Esophagus muscularis mucosa (tissue), 4 donors: Measurements from ENCODE around the gene PPIL1. TPM values are rescaled to one million over a fixed set of nuclear protein-coding genes. Genes with fewer than 3 reads are reported as not detected.
A peak's percentile ranks its signal among the peaks of the same experiment; 100 is the strongest.

Experiments
- DNase-seq: peaks from one replicate; pipeline ENCODE4 v3.0.0-alpha.2; 2017; ENCODE audit errors: extremely low spot score
- H3K27ac ChIP-seq, 4 donors: fragments of 200-600 bp; sonication (generic); replicated peaks in 1 of 4; 1 replicate in 3 of 4; 2 replicates in 1 of 4; pipeline ENCODE4 v1.5.1; 2016 to 2019; ENCODE audit warnings: mild to moderate bottlenecking in 1 of 4
- H3K27me3 ChIP-seq, 4 donors: fragments of 200-600 bp; sonication (generic); one replicate each; pipeline versions ENCODE4 v1.5.1 to v1.6.0; 2016 to 2019
- H3K36me3 ChIP-seq, 4 donors: fragments of 200-600 bp; sonication (generic); one replicate each; pipeline ENCODE4 v1.5.1; 2016 to 2019
- H3K4me1 ChIP-seq, 4 donors: fragments of 200-600 bp; sonication (generic); one replicate each; pipeline ENCODE4 v1.5.1; 2016 to 2019
- H3K4me3 ChIP-seq, 4 donors: fragments of 200-600 bp; sonication (generic); 1 replicate in 2 of 4; 2 replicates in 2 of 4; pipeline ENCODE4 v1.5.1; 2016 to 2019; ENCODE audit warnings: mild to moderate bottlenecking in 4 of 4, moderate library complexity in 1 of 4
- H3K9me3 ChIP-seq, 4 donors: fragments of 200-600 bp; sonication (generic); 1 replicate in 3 of 4; 2 replicates in 1 of 4; pipeline ENCODE4 v1.5.1; 2016 to 2019
- CTCF ChIP-seq, 3 experiments: fragments of 200-600 bp in 2 of 3; fragments of 450-650 bp in 1 of 3; sonication (generic) in 2 of 3; IDR thresholded peaks; one replicate each; pipeline ENCODE4 v1.5.1; 2017 to 2019; ENCODE audit warnings: antibody characterized with exemption in 3 of 3, mild to moderate bottlenecking in 2 of 3, moderate library complexity in 1 of 3
- EP300 ChIP-seq: sonication (generic); formaldehyde crosslinking; IDR thresholded peaks from one replicate; pipeline ENCODE4 v1.6.1; 2017; ENCODE audit warnings: antibody characterized with exemption
- POLR2A ChIP-seq: fragments of 450-650 bp; IDR thresholded peaks from one replicate; pipeline ENCODE4 v1.6.1; 2017; ENCODE audit warnings: antibody characterized with exemption, moderate library complexity, mild to moderate bottlenecking, low read depth
- POLR2AphosphoS5 ChIP-seq, 2 donors: sonication (generic); formaldehyde crosslinking; IDR thresholded peaks; one replicate each; pipeline ENCODE4 v1.6.1; 2017; ENCODE audit warnings: antibody characterized with exemption in 2 of 2
- WGBS: methylation state at CpG from one replicate; pipeline ENCODE4 v1.1.5; 2018; 5-methylcytosine and 5-hydroxymethylcytosine counted together
- intact Hi-C: fragments of 100-400 bp; cut with DNase I; formaldehyde crosslinking; loops from one replicate; pipeline ENCODE4 v1.15.1; 2023
- total RNA-seq, 4 donors: library from RNA; depleted of rRNA; stranded (reverse); fragments of >200 nt; gene quantifications; one replicate each; pipeline versions ENCODE4 v1.1.0 to v1.2.1, GENCODE V29; 2016

PPIL1 gene
- total RNA-seq, 4 donors from 2014 or later: 17.6 to 30.3 (median 25.4) TPM

DNA sequence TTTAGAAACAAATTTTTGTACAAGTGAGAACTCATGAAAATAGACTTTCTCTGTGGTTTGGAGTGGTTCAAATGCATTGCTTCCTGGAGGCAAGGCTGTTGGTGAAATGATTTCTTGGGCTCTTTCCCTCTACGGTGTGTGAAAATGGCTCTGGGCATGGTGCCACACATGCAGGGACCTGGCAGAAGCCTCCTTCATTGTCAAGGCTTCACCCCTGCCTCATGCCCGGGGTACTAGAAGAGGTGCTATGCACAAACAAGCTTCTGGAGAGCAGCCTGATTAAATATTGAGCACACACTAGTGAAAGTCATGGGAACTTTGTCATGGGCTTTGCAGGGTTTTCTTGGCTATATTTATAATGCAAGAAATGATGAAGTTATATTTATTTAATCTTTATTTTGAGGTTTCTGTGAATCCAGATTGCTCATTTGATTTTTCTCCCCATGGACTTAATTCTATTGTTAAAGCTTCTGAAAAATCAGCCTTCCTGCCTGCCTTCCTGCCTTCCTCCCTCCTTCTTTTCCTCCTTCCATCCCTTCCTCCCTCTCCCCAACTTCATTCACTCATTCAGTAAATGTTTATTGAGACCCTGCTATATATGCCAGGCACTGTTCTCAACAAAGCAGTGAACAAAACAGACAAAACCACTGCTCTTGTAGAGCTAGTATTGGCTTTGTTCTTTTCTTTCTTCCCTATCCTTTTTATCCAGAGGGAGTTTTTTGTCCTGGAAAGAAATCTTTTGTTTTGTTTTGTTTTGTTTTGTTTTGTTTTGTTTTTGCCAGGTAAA, 32.1 kb upstream of the PPIL1 start:
- Histone ChIP-seq H3K27ac (peak overlapping the region; percentile 62 to 74 (median 68)), H3K4me3 (no peak overlapping the region), H3K4me1 (peaks cover 31 to 44% (median 39%) of the 10 kb centered on the region in 4 donors), H3K9me3 (no peaks in the 10 kb centered on the region), H3K36me3 (peaks cover 17 to 59% (median 35%) of the 10 kb centered on the region in 4 donors), H3K27me3 (no peaks in the 10 kb centered on the region)
- no peak for DNase-seq
- TF ChIP-seq POLR2AphosphoS5 (IDR thresholded peaks at IDR 0.05) (no peak), EP300 (no peak), CTCF (IDR thresholded peaks at IDR 0.05) (no peak), POLR2A (no peak)
- 9% methylated on average over 2 of the region's 2 CpGs for WGBS
- intact Hi-C loops: loop anchor here (5.0 kb wide), 1 partner anchor 76 kb away; no protein-coding TSS in a partner anchor

- peak overlapping the region in 2 of 4 donors; percentile 62 to 74 for H3K27ac ChIP-seq
- H3K9me3 ChIP-seq: no peaks in the 10 kb centered on the region
- TF ChIP-seq POLR2AphosphoS5 (IDR thresholded peaks at IDR 0.05): no peak
- TF ChIP-seq CTCF (IDR thresholded peaks at IDR 0.05): no peak
- no peak for TF ChIP-seq EP300
- no peak for TF ChIP-seq POLR2A
- no peak for DNase-seq
- no peak overlapping the region for H3K4me3 ChIP-seq
- peaks cover 30 to 66% (median 51%) of the 10 kb centered on the region in 4 donors for H3K36me3 ChIP-seq
- intact Hi-C loops: loop anchor here (5.0 kb wide), 1 partner anchor 77 kb away; no protein-coding TSS in a partner anchor
- H3K4me1 ChIP-seq: peaks cover 31 to 44% (median 39%) of the 10 kb centered on the region in 4 donors
- H3K27me3 ChIP-seq: no peaks in the 10 kb centered on the region
- WGBS: 97% methylated on average over 5 of the region's 5 CpGs
Observed at GRCh38 chr6:36904851-36905393, 30.3 kb upstream of the PPIL1 start.

- 85% methylated on average over 4 of the region's 4 CpGs for WGBS
- no peaks in the 10 kb centered on the region for H3K9me3 ChIP-seq
- TF ChIP-seq CTCF (IDR thresholded peaks at IDR 0.05) (no peak), POLR2A (no peak), EP300 (no peak), POLR2AphosphoS5 (IDR thresholded peaks at IDR 0.05) (no peak)
- intact Hi-C loops: no loop called here
- no peaks in the 10 kb centered on the region for H3K27me3 ChIP-seq
- peaks cover 31 to 44% (median 39%) of the 10 kb centered on the region in 4 donors for H3K4me1 ChIP-seq
- no peak for DNase-seq
- H3K36me3 ChIP-seq: peaks cover 37 to 70% (median 57%) of the 10 kb centered on the region in 4 donors
- H3K27ac ChIP-seq: no peak overlapping the region
- H3K4me3 ChIP-seq: no peak overlapping the region
Observed at GRCh38 chr6:36904114-36904513, 29.5 kb upstream of the PPIL1 start.

- no peaks in the 10 kb centered on the region for H3K9me3 ChIP-seq
- TF ChIP-seq CTCF (IDR thresholded peaks at IDR 0.05) (peak; percentile 9 to 28 (median 26)), POLR2AphosphoS5 (IDR thresholded peaks at IDR 0.05) (no peak), POLR2A (no peak), EP300 (no peak)
- intact Hi-C loops: no loop called here
- no peak for DNase-seq
- peaks cover 29 to 68% (median 62%) of the 10 kb centered on the region in 4 donors for H3K36me3 ChIP-seq
- no peak overlapping the region for H3K4me3 ChIP-seq
- H3K27ac ChIP-seq: no peak overlapping the region
- 72% methylated on average over 6 of the region's 6 CpGs for WGBS
- H3K27me3 ChIP-seq: no peaks in the 10 kb centered on the region
- peaks cover 0 to 16% (median 12%) of the 10 kb centered on the region in 4 donors for H3K4me1 ChIP-seq
Observed at GRCh38 chr6:36897609-36898008, 23.0 kb upstream of the PPIL1 start.
